Measurements from ENCODE around the gene LEFTY2. TPM values are rescaled to one million over a fixed set of nuclear protein-coding genes. Genes with fewer than 3 reads are reported as not detected.

LEFTY2 gene
- total and polyA plus RNA-seq, 2 of the 4 experiments (the other 2 are of a cell fraction), result not detected

GRCh38 chr1:225937048-225937968, 3.7 kb downstream of the LEFTY2 start (continued):
- TF ChIP-seq NFE2L2 (IDR thresholded peaks at IDR 0.05; ENCODE audit: low read depth, low read length), result no peak

GRCh38 chr1:225936523-225936922, 4.5 kb downstream of the LEFTY2 start:
- Histone ChIP-seq H3K79me1 (ENCODE audit: low read depth in 1 of 2, low read length in 2 of 2) (no peaks in the 10 kb centered on the region), H3K4me2 (ENCODE audit: low read depth, low read length) (no peak overlapping the region), H3K36me3 (ENCODE audit: control insufficient read depth, insufficient read depth, low read length) (no peaks in the 10 kb centered on the region), H2BK20ac (ENCODE audit: low read depth, low read length) (no peak overlapping the region), H2AFZ (replicated peaks; ENCODE audit: low read length, poor library complexity) (no peak overlapping the region), H3K27ac (ENCODE audit: insufficient read depth, low read length) (no peak overlapping the region), H3K4ac (ENCODE audit: low read depth, low read length) (no peak overlapping the region), H3K18ac (ENCODE audit: low read depth, low read length) (no peak overlapping the region), H3K4me3 (ENCODE audit: insufficient read depth, low read depth, low read length) (no peak overlapping the region), H2BK15ac (ENCODE audit: low read depth, low read length) (no peak overlapping the region), H4K20me1 (ENCODE audit: insufficient read depth, low read length) (no peaks in the 10 kb centered on the region), H2BK5ac (ENCODE audit: low read depth, low read length, poor library complexity, severe bottlenecking) (no peak overlapping the region), H4K8ac (ENCODE audit: low read depth in 2 of 2, low read length in 2 of 2) (no peak overlapping the region), H3K4me1 (ENCODE audit: control insufficient read depth, insufficient read depth, low read length) (no peaks in the 10 kb centered on the region), H2AK9ac (replicated peaks; ENCODE audit: low read depth, low read length, poor library complexity) (no peak overlapping the region), H2BK120ac (ENCODE audit: low read depth, low read length) (no peak overlapping the region), H3K56ac (ENCODE audit: extremely low read depth, insufficient read depth, low read length) (no peak overlapping the region), H3K9ac (ENCODE audit: low read depth, low read length) (no peak overlapping the region), H3K9me1 (ENCODE audit: insufficient read depth, low read length) (no peaks in the 10 kb centered on the region; the same call in 1 of the 2 replicates), H4K5ac (ENCODE audit: low read depth, low read length) (no peak overlapping the region), H3K9me3 (ENCODE audit: control insufficient read depth, insufficient read depth, low read length) (no peaks in the 10 kb centered on the region), H3K14ac (replicated peaks; ENCODE audit: low read depth, low read length) (no peak overlapping the region), H3K27me3 (ENCODE audit: control insufficient read depth, insufficient read depth, low read length) (no peaks in the 10 kb centered on the region; the same call in 1 of the 2 replicates), H2AK5ac (ENCODE audit: low read depth, low read length) (no peak overlapping the region), H4K91ac (ENCODE audit: insufficient read depth, low read depth, low read length) (no peak overlapping the region), H3K23ac (ENCODE audit: low read depth, low read length) (no peak overlapping the region)
- ATAC-seq (ENCODE audit: low read depth), result no peak
- intact Hi-C loops (cut with micrococcal nuclease) (no loop called here), dilution Hi-C loops (cut with HindIII; ENCODE audit: low sequenced_read_pairs, unreplicated experiment) (no loop called here), in situ Hi-C loops (cut with MboI; ENCODE audit: low sequenced_read_pairs) (no loop called here)
- POLR2A ChIA-PET (ENCODE audit: unreplicated experiment), result no interaction called here
- no TSS peak for BruUV-seq (replicated peaks)
- CTCF ChIA-PET, result no interaction called here
- DNase-seq, result no peak
- no peak for TF ChIP-seq RFX5 (IDR thresholded peaks at IDR 0.05; ENCODE audit: low read depth, low read length)
- 92% methylated on average over 2 of the region's 3 CpGs; no CpG with 5 or more reads in 1 of the 2 experiments for WGBS, 2 experiments (ENCODE audit: extremely low coverage in 2 of 2, insufficient read length in 1 of 2)
